ENCODE measurements around the gene DIO3. TPM values are rescaled to one million over a fixed set of nuclear protein-coding genes. Genes with fewer than 3 reads are reported as not detected.

DIO3 gene
- total and polyA plus RNA-seq, 2 of the 4 experiments (the other 2 are of a cell fraction), result not detected

GRCh38 chr14:101585211-101585610, 23.9 kb downstream of the DIO3 start:
- Histone ChIP-seq H3K23ac (ENCODE audit: low read depth, low read length) (no peak overlapping the region), H4K20me1 (ENCODE audit: insufficient read depth, low read length) (no peaks in the 10 kb centered on the region), H2BK5ac (ENCODE audit: low read depth, low read length, poor library complexity, severe bottlenecking) (no peak overlapping the region), H3K14ac (replicated peaks; ENCODE audit: low read depth, low read length) (no peak overlapping the region), H3K79me1 (ENCODE audit: low read depth in 1 of 2, low read length in 2 of 2) (no peaks in the 10 kb centered on the region), H2BK20ac (ENCODE audit: low read depth, low read length) (no peak overlapping the region), H3K9me3 (ENCODE audit: control insufficient read depth, insufficient read depth, low read length) (no peaks in the 10 kb centered on the region; the same call in 1 of the 2 replicates), H3K4me3 (ENCODE audit: insufficient read depth, low read depth, low read length) (no peak overlapping the region), H3K27me3 (ENCODE audit: control insufficient read depth, insufficient read depth, low read length) (peaks cover 24% of the 10 kb centered on the region), H3K4me1 (ENCODE audit: control insufficient read depth, insufficient read depth, low read length) (no peaks in the 10 kb centered on the region), H3K36me3 (ENCODE audit: control insufficient read depth, insufficient read depth, low read length) (no peaks in the 10 kb centered on the region), H2BK120ac (ENCODE audit: low read depth, low read length) (no peak overlapping the region), H4K91ac (ENCODE audit: insufficient read depth, low read depth, low read length) (no peak overlapping the region), H2AFZ (replicated peaks; ENCODE audit: low read length, poor library complexity) (no peak overlapping the region), H3K9me1 (ENCODE audit: insufficient read depth, low read length) (no peaks in the 10 kb centered on the region), H2AK5ac (ENCODE audit: low read depth, low read length) (no peak overlapping the region), H2AK9ac (replicated peaks; ENCODE audit: low read depth, low read length, poor library complexity) (no peak overlapping the region), H2BK15ac (ENCODE audit: low read depth, low read length) (no peak overlapping the region), H3K27ac (ENCODE audit: insufficient read depth, low read length) (no peak overlapping the region), H3K56ac (ENCODE audit: extremely low read depth, insufficient read depth, low read length) (no peak overlapping the region), H3K4ac (ENCODE audit: low read depth, low read length) (no peak overlapping the region), H3K9ac (ENCODE audit: low read depth, low read length) (no peak overlapping the region), H3K4me2 (ENCODE audit: low read depth, low read length) (no peak overlapping the region), H4K8ac (ENCODE audit: low read depth in 2 of 2, low read length in 2 of 2) (no peak overlapping the region), H3K18ac (ENCODE audit: low read depth, low read length) (no peak overlapping the region), H4K5ac (ENCODE audit: low read depth, low read length) (no peak overlapping the region)
- DNase-seq (no peak), ATAC-seq (ENCODE audit: low read depth) (no peak)
- dilution Hi-C loops (cut with HindIII; ENCODE audit: low sequenced_read_pairs, unreplicated experiment) (no loop called here), in situ Hi-C loops (cut with MboI; ENCODE audit: low sequenced_read_pairs) (no loop called here), intact Hi-C loops (cut with micrococcal nuclease) (no loop called here)
- BruUV-seq (replicated peaks), result no TSS peak
- TF ChIP-seq MXI1 (IDR thresholded peaks at IDR 0.05; ENCODE audit: borderline replicate concordance, low read depth, low read length) (no peak), RFX5 (IDR thresholded peaks at IDR 0.05; ENCODE audit: low read depth, low read length) (no peak), CTCF (conservative IDR thresholded peaks at IDR 0.05; ENCODE audit: low read depth, low read length) (no peak), CEBPB (IDR thresholded peaks at IDR 0.05; ENCODE audit: low read depth, low read length) (no peak), MAZ (IDR thresholded peaks at IDR 0.05; ENCODE audit: borderline replicate concordance, low read depth, low read length) (no peak), RCOR1 (IDR thresholded peaks at IDR 0.05; ENCODE audit: insufficient replicate concordance, low read length) (no peak), SMC3 (IDR thresholded peaks at IDR 0.05; ENCODE audit: low read depth, low read length) (no peak), CHD1 (IDR thresholded peaks at IDR 0.05; ENCODE audit: low read depth, low read length) (no peak), MAFK (IDR thresholded peaks at IDR 0.05; ENCODE audit: low read depth, low read length) (no peak), USF2 (IDR thresholded peaks at IDR 0.05; ENCODE audit: low read depth, low read length) (no peak), RAD21 (IDR thresholded peaks at IDR 0.05; ENCODE audit: low read length) (no peak), FOS (IDR thresholded peaks at IDR 0.05; ENCODE audit: low read depth, low read length) (no peak), POLR2A (IDR thresholded peaks at IDR 0.05; ENCODE audit: low read depth, low read length) (no peak)
- WGBS, 2 experiments (ENCODE audit: extremely low coverage in 2 of 2, insufficient read length in 1 of 2), result 86% methylated on average over 2 of the region's 6 CpGs; no CpG with 5 or more reads in 1 of the 2 experiments
- POLR2A ChIA-PET (ENCODE audit: unreplicated experiment), result no interaction called here
- CTCF ChIA-PET, result no interaction called here

Data from IMR-90 (cell line).